ENCODE results near the gene INPP5E.

GRCh38 chr9:136433043-136433715 lies 6.5 kb downstream of the INPP5E start:
- TF ChIP-seq CTCF (IDR thresholded peaks at IDR 0.05) (no peak), POLR2A (IDR thresholded peaks at IDR 0.05) (no peak)

Measured in adrenal gland (tissue), 5 donors.